Body of pancreas (tissue), 4 donors: ENCODE measurements around the gene HOXB1. TPM values are rescaled to one million over a fixed set of nuclear protein-coding genes. Genes with fewer than 3 reads are reported as not detected.

Source experiments
- ATAC-seq: fragments of 150-250 bp; one replicate; pipeline ENCODE4 v1.9.1; 2016
- DNase-seq, 4 donors: peaks; one replicate each; pipeline ENCODE4 v3.0.0-alpha.2; 2019
- H3K27ac ChIP-seq, 4 donors: fragments of 200-600 bp; sonication (generic); 1 replicate in 3 of 4; 2 replicates in 1 of 4; pipeline versions ENCODE4 v1.5.1 to v1.6.1; 2016 to 2019; ENCODE audit warnings: mild to moderate bottlenecking in 1 of 4, mixed read lengths in 1 of 4, moderate library complexity in 1 of 4
- H3K27me3 ChIP-seq, 2 donors: fragments of 200-600 bp; sonication (generic); one replicate each; pipeline ENCODE4 v1.6.0; 2016; ENCODE audit warnings: mild to moderate bottlenecking in 1 of 2
- H3K36me3 ChIP-seq, 2 donors: fragments of 200-600 bp; sonication (generic); replicated peaks in 1 of 2; 2 replicates each; pipeline ENCODE4 v1.5.1; 2016; ENCODE audit warnings: low read depth in 2 of 2; ENCODE audit not compliant: insufficient read depth in 1 of 2
- H3K4me1 ChIP-seq: fragments of 200-600 bp; sonication (generic); one replicate; pipeline ENCODE4 v1.6.0; 2016
- H3K4me3 ChIP-seq, 2 donors: fragments of 200-600 bp; sonication (generic); 1 replicate in 1 of 2; 2 replicates in 1 of 2; pipeline ENCODE4 v1.5.1; 2016 to 2019
- H3K9me3 ChIP-seq, 3 donors: fragments of 200-600 bp; sonication (generic); 1 replicate in 2 of 3; 2 replicates in 1 of 3; pipeline ENCODE4 v1.5.1; 2016
- POLR2A ChIP-seq, 3 donors: fragments of 450-650 bp; IDR thresholded peaks; one replicate each; pipeline ENCODE4 v1.6.1; 2016; ENCODE audit warnings: antibody characterized with exemption in 3 of 3, mild to moderate bottlenecking in 2 of 3
- WGBS, 2 donors: methylation state at CpG; one replicate each; pipeline ENCODE4 v1.1.5; 2017; 5-methylcytosine and 5-hydroxymethylcytosine counted together
- intact Hi-C: fragments of 100-400 bp; cut with DNase I; formaldehyde crosslinking; loops from one replicate; pipeline ENCODE4 v1.15.1; 2023
- total RNA-seq, 2 donors: library from RNA; depleted of rRNA; stranded (reverse); fragments of >200 nt; gene quantifications; one replicate each; pipeline ENCODE4 v1.1.0, GENCODE V29; 2016
- TF ChIP-seq, protein P1 (sequence below), 7 experiments: fragments of 450-650 bp in 4 of 7; fragments of 200-600 bp in 3 of 7; sonication (generic) in 3 of 7; IDR thresholded peaks; one replicate each; pipeline ENCODE4 v1.5.1; 2016 to 2019; ENCODE audit warnings: antibody characterized with exemption in 7 of 7

HOXB1 gene
- total RNA-seq, 2 donors from 2014 or later, result not detected

DNA sequence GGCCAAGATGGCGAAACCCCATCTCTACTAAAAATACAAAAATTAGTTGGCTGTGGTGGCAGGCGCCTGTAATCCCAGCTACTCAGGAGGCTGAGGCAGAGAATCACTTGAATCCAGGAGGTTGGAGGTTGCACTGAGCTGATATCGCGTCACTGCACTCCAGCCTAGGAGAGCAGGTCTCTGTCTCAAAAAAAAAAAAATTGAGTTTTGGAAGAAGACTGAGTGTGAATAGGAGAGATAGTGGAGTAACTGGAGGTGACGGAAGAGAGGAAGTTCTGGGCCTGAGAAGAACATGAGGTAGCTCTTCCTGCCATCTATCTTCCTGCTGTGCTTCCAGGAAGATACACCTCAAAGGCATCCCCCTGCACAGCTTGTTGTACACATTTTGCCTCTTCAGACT is 11.4 kb downstream of the HOXB1 start:
- H3K4me1 ChIP-seq, result no peaks in the 10 kb centered on the region
- ATAC-seq (no peak), DNase-seq (no peak)
- no peaks in the 10 kb centered on the region for H3K9me3 ChIP-seq
- WGBS, 2 donors, result 78 to 83% methylated on average over 5 of the region's 5 CpGs
- TF ChIP-seq POLR2A (IDR thresholded peaks at IDR 0.05), result no peak
- TF ChIP-seq, protein P1, sequence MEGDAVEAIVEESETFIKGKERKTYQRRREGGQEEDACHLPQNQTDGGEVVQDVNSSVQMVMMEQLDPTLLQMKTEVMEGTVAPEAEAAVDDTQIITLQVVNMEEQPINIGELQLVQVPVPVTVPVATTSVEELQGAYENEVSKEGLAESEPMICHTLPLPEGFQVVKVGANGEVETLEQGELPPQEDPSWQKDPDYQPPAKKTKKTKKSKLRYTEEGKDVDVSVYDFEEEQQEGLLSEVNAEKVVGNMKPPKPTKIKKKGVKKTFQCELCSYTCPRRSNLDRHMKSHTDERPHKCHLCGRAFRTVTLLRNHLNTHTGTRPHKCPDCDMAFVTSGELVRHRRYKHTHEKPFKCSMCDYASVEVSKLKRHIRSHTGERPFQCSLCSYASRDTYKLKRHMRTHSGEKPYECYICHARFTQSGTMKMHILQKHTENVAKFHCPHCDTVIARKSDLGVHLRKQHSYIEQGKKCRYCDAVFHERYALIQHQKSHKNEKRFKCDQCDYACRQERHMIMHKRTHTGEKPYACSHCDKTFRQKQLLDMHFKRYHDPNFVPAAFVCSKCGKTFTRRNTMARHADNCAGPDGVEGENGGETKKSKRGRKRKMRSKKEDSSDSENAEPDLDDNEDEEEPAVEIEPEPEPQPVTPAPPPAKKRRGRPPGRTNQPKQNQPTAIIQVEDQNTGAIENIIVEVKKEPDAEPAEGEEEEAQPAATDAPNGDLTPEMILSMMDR (IDR thresholded peaks at IDR 0.05), result no peak
- H3K36me3 ChIP-seq, result no peaks in the 10 kb centered on the region
- H3K27me3 ChIP-seq, result peaks cover 0 to 21% of the 10 kb centered on the region in 2 donors
- intact Hi-C loops, result no loop called here
- no peak overlapping the region for H3K4me3 ChIP-seq
- H3K27ac ChIP-seq, result no peak overlapping the region

DNA sequence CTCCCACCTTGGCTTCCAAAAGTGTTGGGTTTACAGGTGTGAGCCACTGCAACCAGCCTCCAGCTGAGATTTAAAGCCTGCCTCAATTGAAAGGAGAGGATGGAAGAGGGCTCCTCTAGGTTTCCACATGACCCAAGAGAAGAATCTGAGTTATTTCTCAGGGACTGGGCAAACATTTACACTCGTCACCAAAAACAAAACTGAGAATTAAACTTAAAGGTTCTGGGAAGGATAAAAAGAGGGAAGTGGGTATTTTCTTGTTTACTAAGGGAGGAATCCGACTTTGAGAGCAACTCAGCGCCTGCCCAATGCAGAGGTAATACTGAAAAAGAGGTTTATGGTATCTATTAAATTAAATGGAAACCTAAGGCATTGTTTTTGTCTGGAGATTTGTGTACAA is 13.3 kb downstream of the HOXB1 start:
- Histone ChIP-seq H3K4me1 (no peaks in the 10 kb centered on the region), H3K36me3 (no peaks in the 10 kb centered on the region), H3K27ac (no peak overlapping the region), H3K27me3 (peaks cover 0 to 16% of the 10 kb centered on the region in 2 donors), H3K4me3 (no peak overlapping the region), H3K9me3 (no peaks in the 10 kb centered on the region)
- no peak for DNase-seq
- TF ChIP-seq POLR2A (IDR thresholded peaks at IDR 0.05), result no peak
- TF ChIP-seq, protein P1 (IDR thresholded peaks at IDR 0.05), result no peak
- intact Hi-C loops, result no loop called here
- WGBS, 2 donors, result 14 to 17% methylated on average over 3 of the region's 3 CpGs
- no peak for ATAC-seq

DNA sequence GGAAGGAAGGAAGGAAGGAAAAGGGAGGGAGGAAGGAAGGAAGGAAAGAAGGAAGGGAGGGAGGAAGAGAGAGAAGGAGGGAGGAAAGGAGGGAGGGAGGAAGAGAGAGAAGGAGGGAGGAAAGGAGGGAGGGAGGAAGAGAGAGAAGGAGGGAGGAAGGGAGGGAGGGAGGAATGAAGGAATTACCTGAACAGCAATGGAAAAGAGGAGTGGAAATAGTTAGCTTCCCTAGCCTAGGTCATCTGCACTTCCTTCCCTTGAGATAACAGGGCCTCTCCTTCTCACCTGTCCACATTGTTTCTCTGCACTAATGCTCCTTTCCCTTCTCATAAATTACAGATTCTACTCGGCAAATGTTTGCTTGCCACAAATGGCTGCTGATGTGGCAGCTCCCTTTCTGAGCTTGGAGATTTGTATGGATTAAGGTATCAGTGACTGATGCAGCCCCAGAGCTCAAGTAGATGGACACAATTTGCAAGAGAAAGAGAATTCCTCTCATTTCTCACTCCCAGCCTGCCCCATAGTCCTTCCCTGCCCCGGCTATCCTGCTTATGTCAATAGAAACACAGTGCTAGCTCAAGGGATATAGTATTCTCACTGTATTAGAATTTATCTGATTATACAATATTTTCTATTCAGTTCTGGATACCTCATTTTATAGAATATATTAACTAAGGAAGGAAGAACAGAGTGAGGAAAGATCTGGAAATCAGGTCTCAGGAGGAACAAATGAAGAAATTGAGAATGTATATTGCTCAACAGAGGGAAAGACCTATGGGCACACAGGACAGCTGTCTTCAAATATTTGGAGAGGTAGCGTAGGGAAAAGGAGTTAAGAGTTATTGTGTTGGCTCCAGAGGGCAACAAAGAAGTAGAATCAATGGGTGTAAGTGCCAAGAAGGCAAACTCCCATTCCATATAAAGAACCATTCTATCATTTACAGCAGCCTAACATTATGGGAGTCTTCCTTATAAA is 14.6 kb downstream of the HOXB1 start:
- no peaks in the 10 kb centered on the region for H3K4me1 ChIP-seq

DNA sequence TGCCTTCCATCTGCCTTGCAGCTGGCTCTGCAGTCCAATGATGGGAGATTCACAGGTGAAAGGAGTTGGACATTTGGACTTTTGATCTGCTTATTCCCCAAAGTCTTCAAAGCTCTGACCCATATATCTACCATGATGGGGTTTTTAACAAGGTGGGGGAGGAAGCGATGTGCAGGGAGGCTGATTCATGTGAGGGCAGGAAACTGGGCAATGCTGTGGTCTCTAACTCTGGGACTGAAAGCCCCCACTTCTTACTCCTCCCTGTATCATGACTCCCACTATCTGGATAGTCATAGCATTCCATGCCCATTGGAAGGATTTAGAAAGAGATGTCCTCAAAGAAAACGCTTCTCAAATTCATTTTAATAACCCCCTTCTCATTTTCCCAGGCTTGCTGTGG is 16.3 kb downstream of the HOXB1 start:
- intact Hi-C loops, result no loop called here
- Histone ChIP-seq H3K4me3 (no peak overlapping the region), H3K36me3 (no peaks in the 10 kb centered on the region), H3K27me3 (peaks cover 0 to 5% of the 10 kb centered on the region in 2 donors), H3K9me3 (no peaks in the 10 kb centered on the region), H3K4me1 (no peaks in the 10 kb centered on the region), H3K27ac (no peak overlapping the region)
- no peak for ATAC-seq
- TF ChIP-seq POLR2A (IDR thresholded peaks at IDR 0.05), result no peak
- TF ChIP-seq, protein P1 (IDR thresholded peaks at IDR 0.05), result no peak
- 51 to 68% methylated on average over 2 of the region's 2 CpGs for WGBS, 2 donors
- DNase-seq, result no peak

More for the DNA sequence above, 14.6 kb downstream of the HOXB1 start:
- TF ChIP-seq POLR2A (IDR thresholded peaks at IDR 0.05), result no peak
- TF ChIP-seq, protein P1 (IDR thresholded peaks at IDR 0.05), result no peak
- no peak overlapping the region for H3K27ac ChIP-seq
- no peaks in the 10 kb centered on the region for H3K9me3 ChIP-seq
- 34 to 35% methylated on average over 3 of the region's 3 CpGs for WGBS, 2 donors
- peaks cover 0 to 5% of the 10 kb centered on the region in 2 donors for H3K27me3 ChIP-seq
- ATAC-seq (no peak), DNase-seq (no peak)
- intact Hi-C loops, result no loop called here
- no peaks in the 10 kb centered on the region for H3K36me3 ChIP-seq
- H3K4me3 ChIP-seq, result no peak overlapping the region
